Stimulated activated CD4-positive, alpha-beta T cell treated with anti-CD3 and anti-CD28 coated beads, TNF-alpha, amount 100 ng/mL, for 1 hour (primary cell): ENCODE measurements around the gene ADIPOR2.

Experiments used
- DNase-seq, 3 donors: peaks; one replicate each; pipeline ENCODE4 v3.0.0-alpha.2; 2020; ENCODE audit warnings: low read depth in 3 of 3, low spot score in 1 of 3

ADIPOR2 gene

DNA sequence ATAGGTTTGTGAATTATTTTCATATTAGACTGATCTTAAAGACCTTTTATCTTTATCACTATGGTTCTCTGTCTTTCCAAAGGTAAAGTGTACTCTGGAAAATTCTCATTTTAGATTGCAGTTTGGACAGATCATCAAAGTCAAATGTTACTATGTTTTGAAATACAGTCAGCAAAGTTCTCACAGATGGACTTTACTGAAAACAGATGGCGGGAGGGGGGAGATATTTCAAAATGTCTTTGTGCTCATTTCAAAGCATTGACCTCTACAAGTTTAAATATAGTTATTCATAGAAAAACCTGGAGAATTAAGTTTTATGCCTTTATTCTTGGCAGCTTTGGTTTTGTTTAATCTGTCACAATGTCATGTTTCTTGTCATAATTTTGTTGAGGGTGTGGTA, 77.7 kb downstream of the ADIPOR2 start:
- DNase-seq = no peak

DNA sequence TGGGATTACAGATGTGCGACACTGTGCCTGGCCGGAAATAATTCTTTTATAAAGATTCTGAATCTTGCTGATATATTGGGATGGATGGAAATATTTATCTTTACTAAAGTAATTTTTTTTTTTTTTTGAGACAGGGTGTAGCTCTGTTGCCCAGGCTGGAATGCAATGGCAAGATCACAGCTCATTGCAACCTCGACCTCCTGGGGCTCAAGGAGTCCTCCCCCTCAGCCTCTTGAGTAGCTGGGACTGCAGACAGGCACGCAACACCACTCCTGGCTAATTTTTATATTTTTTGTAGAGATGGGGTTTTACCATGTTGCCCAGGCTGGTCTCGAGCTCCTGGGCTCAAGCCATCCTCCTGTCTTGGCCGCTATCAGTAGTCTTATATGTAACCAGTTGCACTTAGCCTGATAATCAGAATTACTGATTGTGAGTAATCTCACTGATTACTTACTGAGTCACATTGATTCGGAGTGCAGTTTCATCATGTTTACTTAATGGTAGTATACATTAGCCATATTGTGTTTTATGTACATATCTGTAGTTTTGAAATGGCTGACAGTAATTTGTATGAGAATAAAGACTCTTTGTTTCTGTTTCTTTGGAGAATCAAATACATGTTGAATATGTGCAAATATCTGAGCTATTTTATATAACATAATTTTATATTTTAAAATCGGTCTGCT, 79.1 kb downstream of the ADIPOR2 start:
- no peak for DNase-seq

DNA sequence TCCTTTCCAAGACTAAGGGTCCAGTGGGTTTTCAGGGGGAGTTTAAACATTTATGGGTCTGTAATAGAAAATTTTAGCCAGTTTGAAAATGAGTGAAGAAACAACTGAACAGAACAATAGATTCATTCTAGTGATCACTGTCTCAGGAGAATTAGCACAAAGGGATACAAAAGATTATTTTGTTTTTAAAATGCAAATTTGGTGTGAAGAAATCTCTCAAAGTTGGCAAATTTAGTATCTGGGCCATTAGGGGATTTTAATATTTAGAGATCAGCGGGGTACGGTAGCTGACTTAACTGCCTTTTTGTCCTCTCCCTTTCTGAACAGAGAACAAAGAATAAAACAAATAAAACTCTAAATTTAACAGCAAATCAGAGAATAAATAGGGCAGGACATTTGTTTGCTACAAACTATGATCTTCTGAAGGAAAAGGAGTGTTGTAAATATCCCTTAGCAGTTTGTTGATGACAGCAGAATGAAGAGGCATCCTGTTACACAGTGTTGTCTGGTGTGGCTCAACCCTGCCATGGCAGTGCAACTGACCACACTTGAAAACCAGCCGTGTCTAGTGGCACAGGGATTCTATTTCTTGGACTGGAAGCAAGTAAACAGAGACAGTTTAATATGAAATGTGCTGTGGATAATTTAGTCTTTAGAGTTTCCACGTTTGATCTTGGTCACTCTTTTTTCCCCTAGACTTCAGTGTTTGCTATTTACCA, 83.2 kb downstream of the ADIPOR2 start:
- DNase-seq = no peak

DNA sequence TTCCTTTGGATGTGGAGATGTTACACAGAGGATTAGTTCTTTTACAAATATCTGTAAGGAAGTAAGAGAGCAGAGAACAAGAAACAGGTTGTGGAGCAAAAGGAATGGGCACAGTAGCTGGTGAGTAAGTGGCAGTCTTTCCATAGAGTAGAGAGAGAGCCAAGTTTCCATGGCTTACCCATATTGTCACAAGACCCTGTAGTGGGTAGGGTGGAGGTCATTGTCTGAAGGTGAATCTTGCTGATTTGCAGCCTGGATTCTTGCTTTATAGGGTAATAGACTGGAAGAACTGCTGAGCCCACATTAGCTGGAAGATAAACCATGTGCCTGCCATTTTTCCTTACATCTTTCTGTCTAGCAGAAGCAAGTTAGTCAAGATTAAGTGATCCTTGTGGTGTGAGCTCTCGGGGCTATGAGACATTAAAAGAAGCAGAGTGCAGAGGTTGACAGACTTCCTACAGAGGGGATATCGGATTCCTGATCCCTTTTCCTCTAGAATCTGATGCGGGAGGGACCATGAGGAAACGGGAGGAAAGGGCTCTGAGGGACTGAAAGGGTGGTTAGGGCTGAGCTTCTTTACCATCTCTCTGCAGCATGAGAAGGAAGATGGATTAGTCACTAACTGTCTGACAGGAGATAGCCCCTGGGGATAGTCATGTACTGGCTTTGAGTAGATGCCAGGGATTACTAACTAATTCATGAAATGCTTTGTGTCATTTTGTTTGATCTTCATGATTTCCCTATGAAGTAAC, 85.5 kb downstream of the ADIPOR2 start:
- DNase-seq = no peak

DNA sequence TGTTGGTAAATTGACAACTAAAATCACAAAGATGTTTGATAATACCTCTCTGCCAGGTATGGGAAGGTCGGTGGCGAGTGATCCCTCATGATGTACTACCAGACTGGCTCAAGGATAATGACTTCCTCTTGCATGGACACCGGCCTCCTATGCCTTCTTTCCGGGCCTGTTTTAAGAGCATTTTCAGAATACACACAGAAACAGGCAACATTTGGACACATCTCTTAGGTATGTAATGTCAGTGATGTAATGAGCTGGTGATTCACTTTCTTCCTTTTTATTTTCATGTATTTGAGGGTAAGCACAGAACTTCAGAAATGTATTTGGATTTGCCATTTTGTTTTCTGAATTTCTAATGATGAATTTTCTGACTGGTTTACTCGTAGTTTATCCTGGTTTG, 86.9 kb downstream of the ADIPOR2 start:
- DNase-seq = no peak

DNA sequence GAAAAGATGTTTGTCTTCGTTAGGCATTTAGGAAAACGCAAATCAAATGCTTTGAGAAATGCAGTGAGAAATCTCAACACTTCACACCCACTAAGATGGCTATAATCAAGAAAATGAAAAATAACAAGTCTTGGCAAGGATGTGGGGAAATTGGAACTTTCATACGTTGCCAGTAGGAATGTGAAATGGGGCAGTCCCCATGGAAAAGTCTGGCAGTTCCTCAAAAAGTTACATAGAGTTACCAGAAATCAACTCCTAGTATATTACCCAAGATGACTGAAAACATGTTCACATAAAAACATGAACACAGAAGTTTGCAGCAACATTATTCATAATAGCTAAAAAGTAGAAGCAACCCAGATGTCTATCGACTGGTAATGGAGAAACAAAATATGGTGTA, 88.0 kb downstream of the ADIPOR2 start:
- no peak for DNase-seq

DNA sequence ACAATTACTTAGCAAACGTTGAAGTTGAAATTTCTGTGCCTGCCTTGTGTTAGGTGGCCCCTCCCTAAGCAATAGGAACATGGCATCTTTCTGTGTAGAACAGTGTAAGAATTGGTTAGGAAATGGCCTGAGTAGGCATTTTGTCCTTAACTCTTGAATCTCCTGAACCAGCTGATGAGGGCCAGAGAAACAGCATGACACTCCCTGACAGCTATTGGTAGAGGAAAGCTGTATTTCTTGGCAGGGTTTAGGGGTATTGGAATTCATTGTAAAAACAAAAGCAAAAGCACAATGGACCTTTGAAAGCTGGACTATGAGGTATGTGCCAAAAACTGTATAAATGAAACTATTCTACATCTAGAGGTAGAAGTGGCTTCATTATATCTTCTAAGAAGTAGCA, 88.9 kb downstream of the ADIPOR2 start:
- DNase-seq = no peak

DNA sequence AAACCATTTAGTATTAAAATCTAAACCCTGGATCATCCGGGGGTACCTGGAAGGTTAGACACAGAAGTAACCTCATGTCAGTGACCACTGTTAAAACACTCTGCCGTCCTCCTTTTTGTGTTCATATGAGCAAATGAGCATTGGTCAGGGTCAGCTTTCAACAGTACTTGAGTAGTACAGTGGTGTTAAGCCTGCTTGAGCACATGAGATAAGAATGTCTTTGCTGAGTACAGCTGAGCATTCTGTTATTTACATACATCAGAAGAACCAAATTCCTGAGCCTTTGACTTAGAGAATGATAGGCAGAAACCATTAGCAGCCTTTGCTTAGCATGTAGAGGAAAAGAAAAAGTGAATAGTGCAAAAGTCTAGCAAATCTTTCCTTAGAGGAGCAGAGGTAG, 90.9 kb downstream of the ADIPOR2 start:
- no peak for DNase-seq

DNA sequence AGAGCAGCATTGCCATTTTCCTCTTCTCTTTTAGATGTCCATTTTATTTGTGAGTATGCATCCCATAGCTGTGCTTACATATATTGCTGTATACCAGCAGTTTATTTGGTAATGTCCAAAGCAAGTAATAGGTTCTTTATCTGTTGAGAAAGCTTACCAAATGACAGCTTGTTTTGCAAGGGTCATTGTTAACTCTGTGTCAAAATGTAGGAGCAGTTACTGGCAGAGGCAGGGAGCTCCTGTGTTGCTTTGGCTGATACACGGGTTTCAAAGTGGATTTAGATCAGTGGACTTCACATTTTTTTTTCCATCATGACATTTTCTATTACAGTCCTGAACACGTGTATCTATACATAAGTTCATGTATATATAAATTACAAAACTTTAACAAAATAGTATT, 91.3 kb downstream of the ADIPOR2 start:
- no peak for DNase-seq

DNA sequence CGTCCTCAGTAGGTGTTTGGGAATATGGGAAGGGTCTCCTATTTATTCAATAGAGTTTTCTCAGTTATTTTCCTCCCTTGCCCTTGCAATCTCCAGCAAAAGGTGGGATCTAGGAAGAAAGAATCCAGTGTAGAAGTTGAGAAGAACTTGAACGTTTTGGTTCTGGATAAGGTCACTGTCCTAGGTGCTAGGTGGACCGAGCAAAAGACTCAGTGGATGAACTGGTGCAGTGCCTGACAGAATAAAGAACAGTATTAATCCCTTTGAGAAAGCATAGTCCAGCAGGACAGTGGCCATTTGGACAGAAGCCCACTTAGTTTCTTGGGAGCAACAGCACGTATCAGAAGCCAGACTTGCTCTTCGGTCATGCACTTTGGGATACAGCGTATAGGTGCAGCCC, 96.8 kb downstream of the ADIPOR2 start:
- DNase-seq = no peak

DNA sequence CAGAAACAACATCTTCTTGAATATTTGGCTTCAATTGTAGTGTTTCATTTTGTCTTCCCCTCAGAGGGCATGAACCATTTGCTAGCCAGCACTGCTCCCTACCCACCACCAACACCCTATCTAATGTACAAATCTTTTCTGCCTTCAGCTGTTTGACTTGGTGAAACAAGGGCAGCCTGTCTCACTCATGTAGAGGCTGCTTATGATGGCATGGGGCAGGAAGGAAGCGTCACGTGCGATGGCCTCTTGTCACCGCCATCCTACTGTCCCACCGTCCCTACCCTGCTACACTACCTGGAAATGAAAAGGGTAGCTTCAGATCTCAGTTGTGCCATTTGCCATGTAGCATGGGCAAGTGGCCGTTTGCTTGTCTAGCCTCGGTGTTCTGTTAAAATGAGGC, 99.6 kb downstream of the ADIPOR2 start:
- no peak for DNase-seq

DNA sequence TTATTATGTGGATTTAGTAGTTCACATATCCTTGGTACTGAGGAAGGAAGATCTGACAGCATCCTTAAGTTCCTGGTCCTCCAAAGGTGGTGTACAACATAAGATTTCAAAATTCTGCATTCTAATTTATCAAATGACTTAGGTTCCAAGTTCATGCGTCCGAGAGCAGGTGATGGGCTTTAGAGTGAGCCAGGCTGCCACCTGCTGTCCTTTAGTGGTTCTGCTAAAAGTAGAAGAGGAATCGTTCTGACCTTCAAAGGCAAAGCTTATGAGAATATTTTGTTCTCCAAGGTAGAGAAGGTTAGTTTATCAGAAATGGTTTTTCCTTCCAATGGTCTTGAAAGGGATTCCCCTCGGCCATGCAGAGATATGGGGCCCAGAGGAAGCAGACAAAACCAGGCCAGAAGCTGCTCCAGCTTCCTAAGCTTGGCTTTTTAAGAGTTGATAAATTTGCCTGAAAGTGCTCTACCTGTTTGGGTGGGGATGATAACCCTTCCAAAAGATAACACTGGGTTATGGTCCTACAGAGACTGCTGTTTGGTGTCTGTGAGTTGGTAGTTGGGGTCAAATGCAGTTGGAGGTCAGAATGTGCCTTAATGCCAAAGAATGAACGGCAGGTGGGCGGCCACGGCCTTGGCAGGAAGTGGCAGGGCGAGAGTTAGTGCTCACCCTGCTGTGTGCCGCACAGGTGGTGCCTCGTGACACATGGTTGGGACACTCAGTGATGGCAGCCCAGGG, 100.4 kb downstream of the ADIPOR2 start:
- DNase-seq = peak in 2 of 3 donors; percentile 30 to 44

DNA sequence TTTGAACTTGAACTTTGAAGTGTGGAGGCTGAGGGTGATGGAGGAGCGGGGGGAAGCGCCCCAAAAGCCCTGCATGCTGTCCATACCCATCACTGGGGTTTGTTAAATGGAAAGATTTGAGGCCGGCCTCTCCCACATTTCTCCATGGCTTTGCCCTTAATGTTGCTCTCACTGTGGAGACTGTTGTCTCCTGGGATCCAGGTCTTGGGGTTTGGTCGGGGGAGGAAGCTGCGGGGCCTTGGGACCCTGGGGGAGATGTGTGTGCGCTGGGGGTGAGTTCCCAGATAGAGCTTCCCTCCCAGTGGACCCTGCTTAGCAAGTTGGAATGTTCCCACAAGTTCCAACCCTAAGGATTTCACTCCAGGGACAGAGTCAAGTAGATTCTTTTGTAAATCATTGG, 101.5 kb downstream of the ADIPOR2 start:
- no peak for DNase-seq

DNA sequence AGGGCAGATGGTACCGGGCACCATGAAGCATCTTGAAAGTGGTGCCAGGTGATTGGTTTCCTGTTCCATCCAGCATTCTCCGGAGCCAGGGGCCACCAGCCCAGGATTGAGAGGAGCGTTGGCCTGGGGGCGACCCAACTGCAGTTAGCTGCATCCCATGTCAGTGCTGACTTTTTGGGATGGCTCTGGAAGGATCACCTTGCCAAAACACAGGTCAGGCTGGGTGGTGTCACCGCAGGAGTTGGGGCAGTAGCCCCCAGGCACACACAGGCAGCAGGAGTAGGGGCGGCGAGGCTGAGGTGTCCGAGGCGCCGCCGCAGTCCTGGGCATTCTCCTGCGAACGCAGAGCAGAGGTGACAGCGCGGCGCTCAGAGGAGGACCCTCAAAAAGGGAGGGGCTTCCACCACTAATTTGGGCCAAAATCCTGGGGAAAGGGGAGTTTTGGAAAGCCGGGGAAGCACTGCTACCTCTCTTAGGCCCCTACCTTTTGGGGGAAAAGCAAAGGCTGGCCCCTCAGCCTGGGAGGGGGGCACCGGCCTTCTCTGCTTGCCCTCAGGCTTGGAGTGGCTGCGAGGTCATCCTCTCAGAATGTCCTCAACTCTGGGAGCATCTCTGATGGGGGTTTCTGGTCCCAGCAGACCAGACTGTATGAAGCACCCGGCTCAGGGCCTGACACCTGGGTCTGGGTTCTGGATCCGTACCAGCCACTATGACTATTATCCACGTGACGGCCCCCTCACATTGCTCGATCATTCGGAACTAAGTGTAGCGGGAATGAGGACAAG, 102.7 kb downstream of the ADIPOR2 start:
- DNase-seq = no peak

DNA sequence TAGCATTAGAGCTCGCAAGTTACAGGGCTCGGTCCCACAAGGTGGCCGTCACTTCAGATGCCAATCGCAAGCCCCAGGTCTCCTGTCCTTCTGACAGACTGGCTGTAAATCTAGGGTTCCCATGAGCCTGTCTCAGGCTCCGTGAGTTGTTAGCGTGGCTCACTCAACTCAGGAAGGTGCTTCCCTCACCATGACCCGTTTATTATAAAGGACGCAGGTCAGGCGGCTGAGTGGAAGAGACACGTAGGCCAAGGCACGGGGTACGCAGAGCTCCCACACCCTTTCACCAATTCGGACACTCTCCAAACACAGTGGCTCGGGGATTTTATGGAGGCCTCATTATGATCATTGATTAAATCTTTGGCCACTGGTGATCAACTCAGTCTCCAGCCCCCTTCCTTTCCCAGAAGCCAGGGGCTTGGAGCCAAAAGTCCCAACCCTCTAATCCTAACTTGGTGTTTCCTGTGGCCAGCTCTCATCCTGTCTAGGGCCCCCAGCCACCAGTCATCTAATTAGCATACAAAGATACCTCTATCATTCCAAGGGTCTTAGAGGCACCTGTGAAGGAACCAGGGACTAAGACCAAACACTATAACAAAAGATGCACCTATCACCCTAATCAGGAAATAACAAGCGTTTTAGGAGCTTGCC, 103.7 kb downstream of the ADIPOR2 start:
- no peak for DNase-seq

DNA sequence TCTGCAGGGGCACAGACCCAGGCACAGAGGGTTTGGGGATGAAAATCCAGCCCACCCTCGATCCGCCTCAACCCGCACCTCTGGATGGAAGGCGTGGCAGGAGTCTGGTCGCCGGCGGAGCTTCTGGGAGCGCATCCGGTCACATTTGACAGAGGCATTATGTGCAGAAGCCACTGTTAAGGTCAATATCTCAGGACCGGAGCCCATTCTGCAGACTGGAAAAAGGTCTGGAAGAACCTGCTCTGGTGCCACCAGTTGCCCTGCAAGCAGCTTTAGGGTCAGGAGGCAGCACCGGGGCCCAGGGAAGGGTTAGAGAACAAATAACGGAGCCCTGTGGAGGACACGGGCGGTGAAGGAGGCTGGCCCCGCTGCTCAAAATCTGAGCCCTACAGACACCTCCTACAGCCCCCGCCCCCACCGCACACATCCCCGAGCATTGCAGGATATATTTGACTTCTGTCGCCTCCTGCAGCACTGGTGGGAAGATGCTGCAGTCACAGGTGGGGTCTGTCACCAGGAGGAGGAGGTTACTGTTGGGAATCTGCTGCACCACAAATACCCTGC, 104.4 kb downstream of the ADIPOR2 start:
- DNase-seq = no peak

DNA sequence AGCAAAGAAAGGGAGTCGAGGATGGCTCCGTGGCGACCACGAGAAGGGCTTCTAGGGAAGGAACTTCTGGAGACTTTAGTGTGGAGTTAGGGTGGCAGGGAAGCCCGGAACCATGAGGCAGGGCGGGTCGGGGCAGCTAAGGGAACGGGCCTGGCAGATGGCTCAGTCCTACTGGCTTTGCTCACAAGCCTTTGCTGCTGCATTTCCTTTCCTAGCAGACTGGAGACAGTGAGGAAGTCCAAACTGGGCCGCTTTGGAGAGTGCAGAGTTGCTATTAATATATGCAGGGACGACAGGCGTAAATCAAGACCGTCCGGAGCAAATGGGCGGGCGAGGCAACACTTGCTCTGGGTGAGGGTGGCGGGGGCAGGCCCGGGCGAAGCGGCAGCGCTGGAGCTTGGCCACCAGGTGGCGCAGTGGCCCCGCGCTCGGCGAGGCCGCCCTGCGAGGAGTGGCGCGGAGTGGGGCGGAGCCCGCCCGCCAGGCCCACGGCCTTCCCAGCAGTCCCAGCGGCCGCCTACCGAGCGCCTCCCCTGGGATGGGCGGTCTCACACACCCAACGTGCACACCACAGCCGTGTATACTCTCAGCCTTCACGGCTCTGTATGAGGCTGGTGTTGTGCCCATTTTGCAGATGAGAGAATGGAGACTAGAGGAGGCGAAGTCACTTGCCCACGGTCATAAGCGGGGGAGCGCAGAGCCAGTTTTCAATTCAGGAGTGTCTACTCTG, 105.1 kb downstream of the ADIPOR2 start:
- peak; percentile 85 to 91 (median 91) for DNase-seq

DNA sequence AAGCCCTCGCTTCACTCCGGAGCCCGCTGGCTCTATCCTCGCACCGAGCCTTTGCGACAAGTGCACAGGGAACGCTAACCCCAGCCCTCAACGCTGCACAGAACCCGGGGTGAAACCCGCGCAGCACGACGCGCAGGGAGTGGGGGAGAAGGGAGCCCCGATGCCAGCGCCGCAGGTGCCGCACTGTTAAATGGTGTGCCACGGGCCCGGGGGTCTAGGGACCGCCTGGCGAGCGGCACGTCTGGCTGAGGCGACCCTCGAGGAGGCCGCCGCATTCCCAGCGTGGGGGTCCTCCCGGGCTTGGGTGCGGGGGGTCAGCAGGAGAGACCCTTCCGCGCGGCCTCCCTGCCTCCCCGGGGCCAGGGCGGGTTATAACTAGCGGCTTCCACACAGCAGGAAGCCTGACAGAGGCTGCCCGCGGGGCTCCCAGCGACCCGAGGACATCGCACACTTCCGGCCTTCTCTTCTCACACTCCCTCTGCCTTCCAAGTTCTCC, 105.7 kb downstream of the ADIPOR2 start:
- peak in 1 of 3 donors; percentile 28 for DNase-seq
